ENCODE data around the gene STXBP6. TPM values are rescaled to one million over a fixed set of nuclear protein-coding genes. Genes with fewer than 3 reads are reported as not detected.

Gene STXBP6
- polyA plus RNA-seq, 1 donor from 2014 or later, result 14.6 TPM

GRCh38 chr14:25006031-25006430, 43.9 kb downstream of the STXBP6 start:
- Histone ChIP-seq H2AFZ (ENCODE audit: low read depth, low read length) (no peak overlapping the region), H3F3A (ENCODE audit: insufficient read depth, low read length, poor library complexity, severe bottlenecking) (no peaks in the 10 kb centered on the region), H4K20me1 (ENCODE audit: insufficient read depth) (no peaks in the 10 kb centered on the region), H3K27me3 (ENCODE audit: insufficient read depth, low read depth, low read length) (no peaks in the 10 kb centered on the region), H3K9me2 (ENCODE audit: insufficient read depth, low read length) (no peaks in the 10 kb centered on the region), H3K4me2 (ENCODE audit: low read length) (no peak overlapping the region), H3K4me3 (ENCODE audit: low read length) (no peak overlapping the region), H3K27ac (ENCODE audit: low read length) (peak overlapping the region; percentile 63), H3K9me3 (ENCODE audit: low read length) (no peaks in the 10 kb centered on the region), H3K79me2 (replicated peaks; ENCODE audit: insufficient read depth, low read length) (no peaks in the 10 kb centered on the region), H3K9ac (ENCODE audit: low read length) (no peak overlapping the region), H3K36me3 (ENCODE audit: insufficient read depth, low read length) (no peaks in the 10 kb centered on the region)
- TF ChIP-seq POLR2AphosphoS5 (IDR thresholded peaks at IDR 0.05) (no peak), RAD21 (conservative IDR thresholded peaks at IDR 0.05) (no peak), SMC3 (conservative IDR thresholded peaks at IDR 0.05; ENCODE audit: poor library complexity) (no peak), MXI1 (conservative IDR thresholded peaks at IDR 0.05; ENCODE audit: poor library complexity, severe bottlenecking) (no peak), TAF1 (IDR thresholded peaks at IDR 0.05; ENCODE audit: low read depth) (no peak), EP300 (conservative IDR thresholded peaks at IDR 0.05; ENCODE audit: poor library complexity, severe bottlenecking) (no peak), CTCF (IDR thresholded peaks at IDR 0.05; ENCODE audit: poor library complexity, severe bottlenecking) (no peak), EZH2 (IDR thresholded peaks at IDR 0.05; ENCODE audit: borderline replicate concordance, insufficient read depth, low read length, poor library complexity, severe bottlenecking) (no peak)
- TF ChIP-seq, protein P1, sequence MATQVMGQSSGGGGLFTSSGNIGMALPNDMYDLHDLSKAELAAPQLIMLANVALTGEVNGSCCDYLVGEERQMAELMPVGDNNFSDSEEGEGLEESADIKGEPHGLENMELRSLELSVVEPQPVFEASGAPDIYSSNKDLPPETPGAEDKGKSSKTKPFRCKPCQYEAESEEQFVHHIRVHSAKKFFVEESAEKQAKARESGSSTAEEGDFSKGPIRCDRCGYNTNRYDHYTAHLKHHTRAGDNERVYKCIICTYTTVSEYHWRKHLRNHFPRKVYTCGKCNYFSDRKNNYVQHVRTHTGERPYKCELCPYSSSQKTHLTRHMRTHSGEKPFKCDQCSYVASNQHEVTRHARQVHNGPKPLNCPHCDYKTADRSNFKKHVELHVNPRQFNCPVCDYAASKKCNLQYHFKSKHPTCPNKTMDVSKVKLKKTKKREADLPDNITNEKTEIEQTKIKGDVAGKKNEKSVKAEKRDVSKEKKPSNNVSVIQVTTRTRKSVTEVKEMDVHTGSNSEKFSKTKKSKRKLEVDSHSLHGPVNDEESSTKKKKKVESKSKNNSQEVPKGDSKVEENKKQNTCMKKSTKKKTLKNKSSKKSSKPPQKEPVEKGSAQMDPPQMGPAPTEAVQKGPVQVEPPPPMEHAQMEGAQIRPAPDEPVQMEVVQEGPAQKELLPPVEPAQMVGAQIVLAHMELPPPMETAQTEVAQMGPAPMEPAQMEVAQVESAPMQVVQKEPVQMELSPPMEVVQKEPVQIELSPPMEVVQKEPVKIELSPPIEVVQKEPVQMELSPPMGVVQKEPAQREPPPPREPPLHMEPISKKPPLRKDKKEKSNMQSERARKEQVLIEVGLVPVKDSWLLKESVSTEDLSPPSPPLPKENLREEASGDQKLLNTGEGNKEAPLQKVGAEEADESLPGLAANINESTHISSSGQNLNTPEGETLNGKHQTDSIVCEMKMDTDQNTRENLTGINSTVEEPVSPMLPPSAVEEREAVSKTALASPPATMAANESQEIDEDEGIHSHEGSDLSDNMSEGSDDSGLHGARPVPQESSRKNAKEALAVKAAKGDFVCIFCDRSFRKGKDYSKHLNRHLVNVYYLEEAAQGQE (IDR thresholded peaks at IDR 0.05; ENCODE audit: borderline replicate concordance), result no peak

DNA sequence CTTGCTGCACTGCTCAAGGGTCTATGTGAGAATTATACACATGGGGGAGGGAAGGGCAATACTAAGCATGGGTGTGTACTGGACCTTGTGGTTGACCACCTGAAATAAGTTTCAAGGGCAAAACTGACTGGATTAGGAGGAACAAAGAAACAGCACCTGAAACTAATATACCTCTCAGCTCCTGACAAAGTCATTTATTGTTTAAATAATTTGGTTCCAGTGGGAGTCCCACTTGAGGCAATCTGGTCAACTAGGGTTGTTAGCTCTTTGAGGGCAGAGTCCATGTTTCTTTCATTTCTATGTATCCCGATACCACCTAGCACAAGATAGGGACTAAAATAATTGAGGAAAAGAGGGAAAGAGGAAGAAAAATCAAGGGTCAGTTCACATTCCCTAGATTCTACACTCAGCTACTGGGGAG, 45.5 kb downstream of the STXBP6 start:
- no peaks in the 10 kb centered on the region for H3K36me3 ChIP-seq (ENCODE audit: insufficient read depth, low read length)
- H3K4me2 ChIP-seq (ENCODE audit: low read length), result no peak overlapping the region
- H3F3A ChIP-seq (ENCODE audit: insufficient read depth, low read length, poor library complexity, severe bottlenecking), result no peaks in the 10 kb centered on the region
- H3K27me3 ChIP-seq (ENCODE audit: insufficient read depth, low read depth, low read length), result no peaks in the 10 kb centered on the region
- no peak overlapping the region for H3K9ac ChIP-seq (ENCODE audit: low read length)
- H3K4me3 ChIP-seq (ENCODE audit: low read length), result no peak overlapping the region
- H2AFZ ChIP-seq (ENCODE audit: low read depth, low read length), result no peak overlapping the region
- H3K9me3 ChIP-seq (ENCODE audit: low read length), result no peaks in the 10 kb centered on the region
- TF ChIP-seq CTCF (IDR thresholded peaks at IDR 0.05; ENCODE audit: poor library complexity, severe bottlenecking), result no peak
- no peak for TF ChIP-seq TAF1 (IDR thresholded peaks at IDR 0.05; ENCODE audit: low read depth)
- TF ChIP-seq SMC3 (conservative IDR thresholded peaks at IDR 0.05; ENCODE audit: poor library complexity), result no peak
- TF ChIP-seq EP300 (conservative IDR thresholded peaks at IDR 0.05; ENCODE audit: poor library complexity, severe bottlenecking), result no peak
- TF ChIP-seq RAD21 (conservative IDR thresholded peaks at IDR 0.05), result no peak
- no peak for TF ChIP-seq EZH2 (IDR thresholded peaks at IDR 0.05; ENCODE audit: borderline replicate concordance, insufficient read depth, low read length, poor library complexity, severe bottlenecking)
- TF ChIP-seq, protein P1 (IDR thresholded peaks at IDR 0.05; ENCODE audit: borderline replicate concordance), result no peak
- TF ChIP-seq MXI1 (conservative IDR thresholded peaks at IDR 0.05; ENCODE audit: poor library complexity, severe bottlenecking), result no peak
- TF ChIP-seq POLR2AphosphoS5 (IDR thresholded peaks at IDR 0.05), result no peak
- H3K79me2 ChIP-seq (replicated peaks; ENCODE audit: insufficient read depth, low read length), result no peaks in the 10 kb centered on the region
- no peaks in the 10 kb centered on the region for H4K20me1 ChIP-seq (ENCODE audit: insufficient read depth)
- H3K9me2 ChIP-seq (ENCODE audit: insufficient read depth, low read length), result no peaks in the 10 kb centered on the region
- no peak overlapping the region for H3K27ac ChIP-seq (ENCODE audit: low read length)

Measured in neural cell (in vitro differentiated cells).